Transverse colon (tissue), 4 donors: ENCODE measurements around the gene COL4A1. TPM values are rescaled to one million over a fixed set of nuclear protein-coding genes. Genes with fewer than 3 reads are reported as not detected.

Source experiments
- DNase-seq: peaks from one replicate; pipeline ENCODE4 v3.0.0-alpha.2; 2019
- H3K27ac ChIP-seq, 4 donors: fragments of 200-600 bp; sonication (generic); 2 replicates each; pipeline ENCODE4 v1.5.1; 2016 to 2018; ENCODE audit warnings: inconsistent platforms in 4 of 4
- H3K27me3 ChIP-seq: fragments of 200-600 bp; sonication (generic); 2 replicates; pipeline ENCODE4 v1.5.1; 2017; ENCODE audit warnings: inconsistent platforms
- H3K36me3 ChIP-seq, 4 donors: fragments of 200-600 bp; sonication (generic); 2 replicates each; pipeline ENCODE4 v1.5.1; 2017 to 2019; ENCODE audit warnings: inconsistent platforms in 4 of 4
- H3K4me1 ChIP-seq, 4 donors: fragments of 200-600 bp; sonication (generic); 2 replicates each; pipeline ENCODE4 v1.5.1; 2017 to 2020; ENCODE audit warnings: inconsistent platforms in 4 of 4
- H3K4me3 ChIP-seq, 4 donors: fragments of 200-600 bp; sonication (generic); 1 replicate in 1 of 4; 2 replicates in 3 of 4; pipeline versions ENCODE4 v1.5.1 to v1.6.1; 2017 to 2019; ENCODE audit warnings: inconsistent platforms in 4 of 4
- H3K9me3 ChIP-seq, 2 donors: fragments of 200-600 bp; sonication (generic); 2 replicates each; pipeline ENCODE4 v1.5.1; 2017 to 2019; ENCODE audit warnings: inconsistent platforms in 2 of 2
- EP300 ChIP-seq: sonication (generic); formaldehyde crosslinking; IDR thresholded peaks from one replicate; pipeline ENCODE4 v1.6.1; 2017; ENCODE audit warnings: antibody characterized with exemption, low read depth
- POLR2A ChIP-seq: fragments of 450-650 bp; IDR thresholded peaks from one replicate; pipeline ENCODE4 v1.6.1; 2016; ENCODE audit warnings: antibody characterized with exemption, mild to moderate bottlenecking, moderate library complexity
- POLR2AphosphoS5 ChIP-seq, 3 donors: sonication (generic); formaldehyde crosslinking; IDR thresholded peaks; one replicate each; pipeline ENCODE4 v1.6.1; 2016; ENCODE audit warnings: antibody characterized with exemption in 3 of 3
- WGBS, 2 donors: methylation state at CpG; one replicate each; pipeline ENCODE4 v1.1.5; 2018; ENCODE audit warnings: low coverage in 1 of 2; 5-methylcytosine and 5-hydroxymethylcytosine counted together
- in situ Hi-C, 4 donors: fragments of 200-750 bp; cut with MboI; loops; one replicate each; pipeline versions ENCODE4 v1.15.0 to v1.15.1; 2017; ENCODE audit warnings: low sequenced_read_pairs in 3 of 4, low pct_ligation_motif_present in 1 of 4, low pct_unique_long_range_greater_than_20kb in 1 of 4
- intact Hi-C: fragments of 100-400 bp; cut with DNase I; formaldehyde crosslinking; loops from one replicate; pipeline ENCODE4 v1.15.1; 2023; ENCODE audit warnings: low total_unique reads
- total RNA-seq, 4 donors: library from RNA; depleted of rRNA; stranded (reverse); fragments of >200 nt; gene quantifications; one replicate each; pipeline ENCODE4 v1.1.0, GENCODE V29; 2016
- TF ChIP-seq, protein P1 (sequence below), 5 experiments: fragments of 200-600 bp in 3 of 5; fragments of 450-650 bp in 2 of 5; sonication (generic) in 3 of 5; IDR thresholded peaks; 1 replicate in 2 of 5; 2 replicates in 3 of 5; pipeline ENCODE4 v1.5.1; 2016 to 2017; ENCODE audit warnings: antibody characterized with exemption in 5 of 5, inconsistent platforms in 3 of 5, mild to moderate bottlenecking in 2 of 5, moderate library complexity in 1 of 5

COL4A1 gene
- total RNA-seq, 4 donors from 2014 or later: 46.4 to 180 (median 99.2) TPM

GRCh38 chr13:110301083-110301482 is 5.9 kb downstream of the COL4A1 start:
- TF ChIP-seq, protein P1, sequence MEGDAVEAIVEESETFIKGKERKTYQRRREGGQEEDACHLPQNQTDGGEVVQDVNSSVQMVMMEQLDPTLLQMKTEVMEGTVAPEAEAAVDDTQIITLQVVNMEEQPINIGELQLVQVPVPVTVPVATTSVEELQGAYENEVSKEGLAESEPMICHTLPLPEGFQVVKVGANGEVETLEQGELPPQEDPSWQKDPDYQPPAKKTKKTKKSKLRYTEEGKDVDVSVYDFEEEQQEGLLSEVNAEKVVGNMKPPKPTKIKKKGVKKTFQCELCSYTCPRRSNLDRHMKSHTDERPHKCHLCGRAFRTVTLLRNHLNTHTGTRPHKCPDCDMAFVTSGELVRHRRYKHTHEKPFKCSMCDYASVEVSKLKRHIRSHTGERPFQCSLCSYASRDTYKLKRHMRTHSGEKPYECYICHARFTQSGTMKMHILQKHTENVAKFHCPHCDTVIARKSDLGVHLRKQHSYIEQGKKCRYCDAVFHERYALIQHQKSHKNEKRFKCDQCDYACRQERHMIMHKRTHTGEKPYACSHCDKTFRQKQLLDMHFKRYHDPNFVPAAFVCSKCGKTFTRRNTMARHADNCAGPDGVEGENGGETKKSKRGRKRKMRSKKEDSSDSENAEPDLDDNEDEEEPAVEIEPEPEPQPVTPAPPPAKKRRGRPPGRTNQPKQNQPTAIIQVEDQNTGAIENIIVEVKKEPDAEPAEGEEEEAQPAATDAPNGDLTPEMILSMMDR (IDR thresholded peaks at IDR 0.05): no peak
- no peak for TF ChIP-seq POLR2A
- TF ChIP-seq POLR2AphosphoS5 (IDR thresholded peaks at IDR 0.05): no peak
- TF ChIP-seq EP300: no peak
- intact Hi-C loops (loop anchor here (10.0 kb wide), 2 partner anchors 76 to 114 kb away; no protein-coding TSS in a partner anchor), in situ Hi-C loops (no loop called here)
- peaks cover 0 to 50% (median 23%) of the 10 kb centered on the region in 4 donors for H3K4me1 ChIP-seq
- H3K36me3 ChIP-seq: no peaks in the 10 kb centered on the region
- 49 to 59% methylated on average over 2 to 5 of the region's 5 CpGs for WGBS, 2 donors
- no peaks in the 10 kb centered on the region for H3K9me3 ChIP-seq
- H3K4me3 ChIP-seq: no peak overlapping the region
- no peak for DNase-seq
- H3K27ac ChIP-seq: peak overlapping the region; percentile 88 to 98 (median 94)
- peaks cover 17% of the 10 kb centered on the region for H3K27me3 ChIP-seq

- in situ Hi-C loops: no loop called here
- no peak for DNase-seq
- H3K27me3 ChIP-seq: peaks cover 8% of the 10 kb centered on the region
- H3K4me3 ChIP-seq: no peak overlapping the region
- H3K27ac ChIP-seq: peak overlapping the region; percentile 88 to 98 (median 94)
- 46 to 63% methylated on average over 2 to 3 of the region's 3 CpGs for WGBS, 2 donors
- no peaks in the 10 kb centered on the region for H3K9me3 ChIP-seq
- no peak for TF ChIP-seq POLR2A
- TF ChIP-seq POLR2AphosphoS5 (IDR thresholded peaks at IDR 0.05): peak in 1 of 3 donors; percentile 32
- TF ChIP-seq EP300: no peak
- intact Hi-C loops: loop anchor here (10.0 kb wide), 2 partner anchors 75 to 115 kb away; no protein-coding TSS in a partner anchor
- peaks cover 0 to 50% (median 23%) of the 10 kb centered on the region in 4 donors for H3K4me1 ChIP-seq
- H3K36me3 ChIP-seq: no peaks in the 10 kb centered on the region
Measured at GRCh38 chr13:110300090-110300815, 6.7 kb downstream of the COL4A1 start.

DNA sequence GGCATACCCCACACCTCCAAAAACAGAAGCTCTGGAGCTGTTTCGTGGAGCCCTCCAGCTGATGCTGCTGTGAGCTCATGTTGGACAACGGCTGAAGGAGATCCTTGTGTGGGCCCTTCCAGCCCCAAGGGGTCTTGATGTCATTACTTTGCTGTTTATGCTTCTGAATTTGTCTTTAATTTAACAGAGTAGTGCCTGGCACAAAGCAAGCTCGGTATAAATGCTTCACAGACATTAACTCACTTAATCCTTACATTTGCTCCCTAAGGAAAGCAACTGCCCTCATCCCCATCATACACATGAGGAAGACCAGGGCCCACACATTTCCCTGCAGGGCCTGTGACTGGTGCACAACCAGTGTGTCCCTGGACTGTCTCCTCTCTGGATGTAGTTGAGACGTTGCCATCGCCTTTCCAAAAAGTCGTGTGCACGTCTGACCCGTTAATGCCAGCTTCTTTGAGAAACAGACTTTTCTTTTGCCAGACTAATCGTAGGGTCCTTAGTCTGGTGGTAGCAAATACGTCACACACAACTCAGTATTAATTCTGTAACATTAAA is 7.6 kb downstream of the COL4A1 start:
- in situ Hi-C loops: no loop called here
- DNase-seq: no peak
- intact Hi-C loops: no loop called here
- H3K9me3 ChIP-seq: no peaks in the 10 kb centered on the region
- H3K27ac ChIP-seq: peak overlapping the region; percentile 80 to 94 (median 90)
- H3K4me3 ChIP-seq: peak overlapping the region in 1 of 4 donors; percentile 4
- H3K4me1 ChIP-seq: peaks cover 0 to 50% (median 23%) of the 10 kb centered on the region in 4 donors
- H3K36me3 ChIP-seq: no peaks in the 10 kb centered on the region
- TF ChIP-seq POLR2AphosphoS5 (IDR thresholded peaks at IDR 0.05) (no peak), POLR2A (no peak), EP300 (no peak)
- TF ChIP-seq, protein P1 (IDR thresholded peaks at IDR 0.05): no peak
- WGBS, 2 donors: 51 to 54% methylated on average over 6 to 10 of the region's 10 CpGs
- peaks cover 5% of the 10 kb centered on the region for H3K27me3 ChIP-seq

- peaks cover 5% of the 10 kb centered on the region for H3K27me3 ChIP-seq
- TF ChIP-seq, protein P1 (IDR thresholded peaks at IDR 0.05): no peak
- TF ChIP-seq EP300 (no peak), POLR2A (no peak), POLR2AphosphoS5 (IDR thresholded peaks at IDR 0.05) (no peak)
- peak overlapping the region in 1 of 4 donors; percentile 5 for H3K4me3 ChIP-seq
- H3K36me3 ChIP-seq: no peaks in the 10 kb centered on the region
- peak overlapping the region; percentile 80 to 94 (median 90) for H3K27ac ChIP-seq
- WGBS, 2 donors: 61 to 77% methylated on average over 12 to 33 of the region's 33 CpGs
- intact Hi-C loops (no loop called here), in situ Hi-C loops (no loop called here)
- no peaks in the 10 kb centered on the region for H3K9me3 ChIP-seq
- DNase-seq: no peak
- H3K4me1 ChIP-seq: peaks cover 0 to 50% (median 26%) of the 10 kb centered on the region in 4 donors
Measured at GRCh38 chr13:110298505-110299282, 8.3 kb downstream of the COL4A1 start.
